ENCODE results near the gene FYB1. TPM values are rescaled to one million over a fixed set of nuclear protein-coding genes. Genes with fewer than 3 reads are reported as not detected.

Gene FYB1
- total and polyA plus RNA-seq, 4 experiments from 2014 or later: 184 to 596 (median 493) TPM

GRCh38 chr5:39191216-39191615 lies 28.1 kb downstream of the FYB1 start:
- H3K4me3 ChIP-seq (ENCODE audit: low read length in 2 of 2): peak overlapping the region; percentile 19 to 53
- H3K36me3 Mint-ChIP-seq: peaks cover 35 to 57% of the 10 kb centered on the region in 2 donors

GRCh38 chr5:39190311-39191102 lies 28.9 kb downstream of the FYB1 start:
- ChIA-PET POLR2A (ENCODE audit: partially characterized antibody) (interaction anchor here (1.4 to 43.1 kb wide), 8 partner anchors 10 to 83 kb away, joined by 3 to 1810 read pairs (median 318); partner anchors contain the start of gene FYB1), CTCF (ENCODE audit: partially characterized antibody) (interaction anchor here (1.0 to 19.4 kb wide), 9 partner anchors 10 to 92 kb away, joined by 3 to 313 read pairs (median 18); partner anchors contain the start of gene FYB1)
- no peak for DNase-seq
- Histone ChIP-seq H3K4me3 (ENCODE audit: low read length in 2 of 2) (peak overlapping the region; percentile 19 to 53), H3K27ac (ENCODE audit: low read depth, low read length) (peak overlapping the region; percentile 59), H3K9me3 (ENCODE audit: control insufficient read depth in 1 of 2, low read length in 2 of 2) (no peaks in the 10 kb centered on the region), H3K27me3 (ENCODE audit: insufficient read depth, low read length) (no peaks in the 10 kb centered on the region), H3K36me3 (ENCODE audit: insufficient read depth, low read length) (no peaks in the 10 kb centered on the region), H3K4me1 (ENCODE audit: insufficient read depth, low read length) (peaks cover 100% of the 10 kb centered on the region)
- Mint-ChIP-seq H3K36me3 (peaks cover 30 to 53% of the 10 kb centered on the region in 2 donors), H3K4me1 (peaks cover 78 to 100% (median 89%) of the 10 kb centered on the region in 4 donors), H3K27me3 (no peaks in the 10 kb centered on the region), H3K4me3 (peak overlapping the region; percentile 84 to 96 (median 90)), H3K9me3 (no peaks in the 10 kb centered on the region), H3K27ac (peak overlapping the region; percentile 95 to 99 (median 99))
- intact Hi-C loops (cut with micrococcal nuclease): loop anchor here (1.0 kb wide), 1 partner anchor 27 kb away; no protein-coding TSS in a partner anchor

More at GRCh38 chr5:39191216-39191615, 28.1 kb downstream of the FYB1 start:
- ChIA-PET POLR2A (ENCODE audit: partially characterized antibody) (interaction anchor here (1.0 to 43.1 kb wide), 8 partner anchors 9 to 117 kb away, joined by 3 to 1810 read pairs (median 318); partner anchors contain the start of genes FYB1 and RICTOR), CTCF (ENCODE audit: partially characterized antibody) (interaction anchor here (1.0 to 19.4 kb wide), 7 partner anchors 10 to 92 kb away, joined by 3 to 313 read pairs (median 17); partner anchors contain the start of gene FYB1)
- Mint-ChIP-seq H3K4me1 (peaks cover 75 to 98% (median 87%) of the 10 kb centered on the region in 4 donors), H3K4me3 (peak overlapping the region; percentile 84 to 96 (median 90)), H3K27ac (peak overlapping the region; percentile 95 to 99 (median 99)), H3K9me3 (no peaks in the 10 kb centered on the region), H3K27me3 (no peaks in the 10 kb centered on the region)
- Histone ChIP-seq H3K4me1 (ENCODE audit: insufficient read depth, low read length) (peaks cover 98% of the 10 kb centered on the region), H3K36me3 (ENCODE audit: insufficient read depth, low read length) (no peaks in the 10 kb centered on the region), H3K27ac (ENCODE audit: low read depth, low read length) (peak overlapping the region; percentile 59), H3K9me3 (ENCODE audit: control insufficient read depth in 1 of 2, low read length in 2 of 2) (no peaks in the 10 kb centered on the region), H3K27me3 (ENCODE audit: insufficient read depth, low read length) (no peaks in the 10 kb centered on the region)
- DNase-seq: peak; percentile 63 to 73 (median 70)
- intact Hi-C loops (cut with micrococcal nuclease): loop anchor here (1.0 kb wide), 1 partner anchor 26 kb away; no protein-coding TSS in a partner anchor

GRCh38 chr5:39189292-39189955 lies 29.9 kb downstream of the FYB1 start:
- Histone ChIP-seq H3K27me3 (ENCODE audit: insufficient read depth, low read length) (no peaks in the 10 kb centered on the region), H3K4me1 (ENCODE audit: insufficient read depth, low read length) (peaks cover 98% of the 10 kb centered on the region), H3K27ac (ENCODE audit: low read depth, low read length) (peak overlapping the region; percentile 59), H3K36me3 (ENCODE audit: insufficient read depth, low read length) (no peaks in the 10 kb centered on the region), H3K4me3 (ENCODE audit: low read length in 2 of 2) (peak overlapping the region; percentile 19 to 42), H3K9me3 (ENCODE audit: control insufficient read depth in 1 of 2, low read length in 2 of 2) (no peaks in the 10 kb centered on the region)
- intact Hi-C loops (cut with micrococcal nuclease): no loop called here
- POLR2A ChIA-PET (ENCODE audit: partially characterized antibody): interaction anchor here (1.1 to 43.1 kb wide), 7 partner anchors 11 to 94 kb away, joined by 3 to 1810 read pairs (median 275); partner anchors contain the start of gene FYB1
- Mint-ChIP-seq H3K36me3 (peaks cover 22 to 43% of the 10 kb centered on the region in 2 donors), H3K4me3 (peak overlapping the region; percentile 84 to 96 (median 90)), H3K27me3 (no peaks in the 10 kb centered on the region), H3K27ac (peak overlapping the region; percentile 95 to 99 (median 99)), H3K9me3 (no peaks in the 10 kb centered on the region), H3K4me1 (peaks cover 77 to 100% (median 88%) of the 10 kb centered on the region in 4 donors)
- no peak for DNase-seq
- CTCF ChIA-PET (ENCODE audit: partially characterized antibody): interaction anchor here (0.8 to 19.4 kb wide), 9 partner anchors 11 to 101 kb away, joined by 3 to 313 read pairs (median 18); partner anchors contain the start of gene FYB1

GRCh38 chr5:39187831-39188731 lies 31.3 kb downstream of the FYB1 start:
- peak overlapping the region; percentile 84 to 96 (median 90) for H3K4me3 Mint-ChIP-seq
- Histone ChIP-seq H3K27ac (ENCODE audit: low read depth, low read length) (peak overlapping the region; percentile 59), H3K27me3 (ENCODE audit: insufficient read depth, low read length) (no peaks in the 10 kb centered on the region), H3K4me3 (ENCODE audit: low read length in 2 of 2) (peak overlapping the region in 1 of 2 donors; percentile 9), H3K36me3 (ENCODE audit: insufficient read depth, low read length) (no peaks in the 10 kb centered on the region), H3K4me1 (ENCODE audit: insufficient read depth, low read length) (peaks cover 98% of the 10 kb centered on the region), H3K9me3 (ENCODE audit: control insufficient read depth in 1 of 2, low read length in 2 of 2) (no peaks in the 10 kb centered on the region)
- peaks cover 71 to 96% (median 83%) of the 10 kb centered on the region in 4 donors for H3K4me1 Mint-ChIP-seq
- ChIA-PET CTCF (ENCODE audit: partially characterized antibody) (interaction anchor here (0.7 to 19.4 kb wide), 12 partner anchors 8 to 359 kb away, joined by 3 to 313 read pairs (median 10); partner anchors contain the start of gene FYB1), POLR2A (ENCODE audit: partially characterized antibody) (interaction anchor here (0.6 to 43.1 kb wide), 10 partner anchors 12 to 413 kb away, joined by 3 to 1810 read pairs (median 52); partner anchors contain the start of gene FYB1)
- peak overlapping the region; percentile 95 to 99 (median 99) for H3K27ac Mint-ChIP-seq
- DNase-seq: peak in 2 of 5 donors; percentile 58 to 70
- intact Hi-C loops (cut with micrococcal nuclease): loop anchor here (1.0 kb wide), 2 partner anchors 11 kb away; no protein-coding TSS in a partner anchor
- H3K36me3 Mint-ChIP-seq: peaks cover 15 to 34% of the 10 kb centered on the region in 2 donors
- no peaks in the 10 kb centered on the region for H3K9me3 Mint-ChIP-seq
- no peaks in the 10 kb centered on the region for H3K27me3 Mint-ChIP-seq

GRCh38 chr5:39186722-39187539 lies 32.4 kb downstream of the FYB1 start:
- Histone ChIP-seq H3K27me3 (ENCODE audit: insufficient read depth, low read length) (no peaks in the 10 kb centered on the region), H3K4me3 (ENCODE audit: low read length in 2 of 2) (peak overlapping the region; percentile 25 to 49), H3K27ac (ENCODE audit: low read depth, low read length) (peak overlapping the region; percentile 59), H3K9me3 (ENCODE audit: control insufficient read depth in 1 of 2, low read length in 2 of 2) (no peaks in the 10 kb centered on the region), H3K36me3 (ENCODE audit: insufficient read depth, low read length) (no peaks in the 10 kb centered on the region), H3K4me1 (ENCODE audit: insufficient read depth, low read length) (peaks cover 98% of the 10 kb centered on the region)
- Mint-ChIP-seq H3K27me3 (no peaks in the 10 kb centered on the region), H3K27ac (peak overlapping the region; percentile 95 to 99 (median 99)), H3K4me1 (peaks cover 69 to 96% (median 82%) of the 10 kb centered on the region in 4 donors), H3K4me3 (peak overlapping the region; percentile 84 to 96 (median 90)), H3K9me3 (no peaks in the 10 kb centered on the region), H3K36me3 (peaks cover 15 to 37% of the 10 kb centered on the region in 2 donors)
- intact Hi-C loops (cut with micrococcal nuclease): loop anchor here (1.0 kb wide), 2 partner anchors 10 to 12 kb away; no protein-coding TSS in a partner anchor
- ChIA-PET CTCF (ENCODE audit: partially characterized antibody) (interaction anchor here (0.7 to 19.4 kb wide), 12 partner anchors 9 to 361 kb away, joined by 3 to 313 read pairs (median 10); partner anchors contain the start of gene FYB1), POLR2A (ENCODE audit: partially characterized antibody) (interaction anchor here (0.6 to 43.1 kb wide), 11 partner anchors 13 to 414 kb away, joined by 3 to 1810 read pairs (median 7); partner anchors contain the start of gene FYB1)
- peak in 4 of 5 donors; percentile 62 to 71 (median 66) for DNase-seq
